Measurements from ENCODE around the gene MED8. TPM values are rescaled to one million over a fixed set of nuclear protein-coding genes. Genes with fewer than 3 reads are reported as not detected.
A peak's percentile ranks its signal among the peaks of the same experiment; 100 is the strongest.

MED8 gene
- total and polyA plus RNA-seq, 2 of the 8 experiments (the other 6 are each of a cell fraction or from before 2014, with no cell fraction given): 7.0 to 20.6 TPM

DNA sequence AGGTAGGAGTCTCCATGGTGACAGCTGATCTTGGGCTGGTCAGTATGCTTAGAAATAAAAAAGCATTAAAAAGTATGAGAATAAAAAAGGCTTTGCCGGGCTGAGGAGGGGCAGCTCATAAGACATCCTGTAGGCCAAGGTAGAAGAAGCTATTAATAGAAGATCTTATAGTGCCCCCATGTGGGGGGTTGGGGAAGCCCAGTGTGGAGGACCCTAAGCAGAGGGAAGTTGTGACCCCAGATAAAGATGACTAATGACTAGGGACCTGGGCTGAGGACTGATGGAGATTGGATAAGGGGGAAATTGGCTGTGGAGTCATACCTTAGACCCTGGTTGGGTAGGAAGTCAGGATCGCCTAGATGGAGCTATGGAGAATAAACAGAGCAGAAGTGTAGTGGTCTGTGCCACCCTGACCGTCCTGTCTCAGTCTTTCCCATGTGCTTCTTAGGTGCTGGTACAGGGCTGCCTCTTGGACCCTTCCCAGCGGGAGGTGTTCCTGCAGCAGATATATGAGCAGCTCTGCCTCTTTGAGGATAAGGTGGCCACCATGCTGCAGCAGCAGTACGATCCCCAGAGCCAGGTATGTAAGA, 25.1 kb upstream of the MED8 start:
- CTCF ChIA-PET (ENCODE audit: partially characterized antibody): interaction anchor here (0.6 to 6.8 kb wide), 53 partner anchors 8 to 510 kb away, joined by 3 to 131 read pairs (median 5); partner anchors contain the start of genes ELOVL1, HYI, MED8 and SZT2
- H3K14ac ChIP-seq (ENCODE audit: insufficient read length): no peak overlapping the region
- H3K79me2 ChIP-seq (ENCODE audit: control insufficient read depth in 1 of 2, insufficient read depth in 2 of 2, low read length in 2 of 2): no peaks in the 10 kb centered on the region
- 76% methylated on average over 5 of the region's 5 CpGs; no CpG with 5 or more reads in 1 of the 2 experiments for WGBS, 2 experiments (ENCODE audit: extremely low coverage in 1 of 2, insufficient coverage in 1 of 2, insufficient read length in 1 of 2, insufficient replicate concordance in 2 of 2, low coverage in 1 of 2, low lambda C conversion rate in 2 of 2, missing lambda C conversion rate in 1 of 2)
- no peak overlapping the region for H3K56ac ChIP-seq (replicated peaks; ENCODE audit: insufficient read length, low read depth, low read length)
- no peaks in the 10 kb centered on the region for H3K23me2 ChIP-seq (ENCODE audit: low read depth, low read length)
- H2BK120ac ChIP-seq (replicated peaks; ENCODE audit: low read depth, low read length): no peak overlapping the region
- POLR2A ChIA-PET (ENCODE audit: partially characterized antibody): interaction anchor here (0.9 to 1.5 kb wide), 7 partner anchors 9 to 181 kb away, joined by 3 to 6 read pairs (median 4); partner anchors contain the start of genes MED8 and SZT2
- H4K5ac ChIP-seq (ENCODE audit: insufficient read length, low read depth, low read length): no peak overlapping the region
- H3K79me1 ChIP-seq (ENCODE audit: low read depth, low read length): no peaks in the 10 kb centered on the region
- H3K4me3 ChIP-seq (ENCODE audit: extremely low read depth in 1 of 4, insufficient read depth in 2 of 4, low read depth in 3 of 4, low read length in 4 of 4): no peak overlapping the region
- no peaks in the 10 kb centered on the region for H3K4me1 ChIP-seq (replicated peaks in 1 of 4; ENCODE audit: control insufficient read depth in 3 of 4, insufficient read depth in 4 of 4, low read length in 3 of 4)
- H3K36me3 ChIP-seq (ENCODE audit: control insufficient read depth in 2 of 4, insufficient read depth in 4 of 4, low read length in 3 of 4): peaks cover 0 to 8% (median 2%) of the 10 kb centered on the region in 4 experiments; a peak in 4 of 8 replicates
- H2BK15ac ChIP-seq (ENCODE audit: low read length): no peak overlapping the region; the same call in 1 of the 2 replicates
- H3K23ac ChIP-seq (ENCODE audit: insufficient read length): no peak overlapping the region
- H3K27ac ChIP-seq (ENCODE audit: low read depth, low read length): no peak overlapping the region
- H3K9ac ChIP-seq (replicated peaks in 1 of 4; ENCODE audit: extremely low read depth in 1 of 4, low read depth in 3 of 4, low read length in 3 of 4): no peak overlapping the region
- DNase-seq (ENCODE audit: low read depth in 1 of 2, low spot score in 2 of 2): peak; percentile 33 to 85
- H2BK5ac ChIP-seq (ENCODE audit: low read depth, low read length): no peak overlapping the region
- H2AFZ ChIP-seq (ENCODE audit: low read length): no peak overlapping the region
- FAIRE-seq: peak; percentile 71
- no peaks in the 10 kb centered on the region for H3K27me3 ChIP-seq (replicated peaks in 1 of 4; ENCODE audit: control insufficient read depth in 3 of 4, extremely low read depth in 1 of 4, insufficient read depth in 3 of 4, low read length in 3 of 4)
- H3K18ac ChIP-seq (ENCODE audit: extremely low read depth, low read length): no peak overlapping the region
- H3K4me2 ChIP-seq (ENCODE audit: insufficient read depth in 1 of 2, low read depth in 2 of 2, low read length in 2 of 2): no peak overlapping the region
- H2AK5ac ChIP-seq (ENCODE audit: low read depth, low read length): no peak overlapping the region
- H2BK12ac ChIP-seq (ENCODE audit: low read depth, low read length): no peak overlapping the region
- no peak overlapping the region for H3K4ac ChIP-seq (replicated peaks; ENCODE audit: insufficient read length, low read depth, low read length)
- no peak overlapping the region for H4K91ac ChIP-seq (replicated peaks; ENCODE audit: insufficient read length, low read length)
- no peaks in the 10 kb centered on the region for H3K9me3 ChIP-seq (ENCODE audit: insufficient read depth in 2 of 2, low read depth in 1 of 2, low read length in 1 of 2)
- no peak overlapping the region for H2BK20ac ChIP-seq (ENCODE audit: low read length)
- H4K8ac ChIP-seq (ENCODE audit: extremely low read depth, insufficient read depth, low read length): no peak overlapping the region
- H4K20me1 ChIP-seq (replicated peaks in 1 of 2; ENCODE audit: control insufficient read depth in 1 of 2, insufficient read depth in 2 of 2, low read length in 2 of 2): no peaks in the 10 kb centered on the region
- no peak for TF ChIP-seq JUND (IDR thresholded peaks at IDR 0.05; ENCODE audit: low read length)
- TF ChIP-seq SIN3A (conservative IDR thresholded peaks at IDR 0.05 in 1 of 2, IDR thresholded peaks at IDR 0.05 in 1 of 2; ENCODE audit: low read depth in 1 of 2, low read length in 2 of 2): no peak
- TF ChIP-seq FOSL1 (IDR thresholded peaks at IDR 0.05; ENCODE audit: insufficient read depth, low read depth, low read length): no peak
- TF ChIP-seq TAF1 (IDR thresholded peaks at IDR 0.05; ENCODE audit: low read depth, low read length): no peak
- TF ChIP-seq, protein P1, sequence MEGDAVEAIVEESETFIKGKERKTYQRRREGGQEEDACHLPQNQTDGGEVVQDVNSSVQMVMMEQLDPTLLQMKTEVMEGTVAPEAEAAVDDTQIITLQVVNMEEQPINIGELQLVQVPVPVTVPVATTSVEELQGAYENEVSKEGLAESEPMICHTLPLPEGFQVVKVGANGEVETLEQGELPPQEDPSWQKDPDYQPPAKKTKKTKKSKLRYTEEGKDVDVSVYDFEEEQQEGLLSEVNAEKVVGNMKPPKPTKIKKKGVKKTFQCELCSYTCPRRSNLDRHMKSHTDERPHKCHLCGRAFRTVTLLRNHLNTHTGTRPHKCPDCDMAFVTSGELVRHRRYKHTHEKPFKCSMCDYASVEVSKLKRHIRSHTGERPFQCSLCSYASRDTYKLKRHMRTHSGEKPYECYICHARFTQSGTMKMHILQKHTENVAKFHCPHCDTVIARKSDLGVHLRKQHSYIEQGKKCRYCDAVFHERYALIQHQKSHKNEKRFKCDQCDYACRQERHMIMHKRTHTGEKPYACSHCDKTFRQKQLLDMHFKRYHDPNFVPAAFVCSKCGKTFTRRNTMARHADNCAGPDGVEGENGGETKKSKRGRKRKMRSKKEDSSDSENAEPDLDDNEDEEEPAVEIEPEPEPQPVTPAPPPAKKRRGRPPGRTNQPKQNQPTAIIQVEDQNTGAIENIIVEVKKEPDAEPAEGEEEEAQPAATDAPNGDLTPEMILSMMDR (IDR thresholded peaks at IDR 0.05; ENCODE audit: control extremely low read depth in 1 of 3, insufficient read depth in 1 of 3, low read depth in 1 of 3, low read length in 3 of 3): peak; percentile 45 to 75 (median 68)
- TF ChIP-seq TCF12 (IDR thresholded peaks at IDR 0.05; ENCODE audit: low read depth, low read length): no peak
- no peak for TF ChIP-seq CHD1 (IDR thresholded peaks at IDR 0.05; ENCODE audit: low read depth, low read length)
- TF ChIP-seq, protein P2, sequence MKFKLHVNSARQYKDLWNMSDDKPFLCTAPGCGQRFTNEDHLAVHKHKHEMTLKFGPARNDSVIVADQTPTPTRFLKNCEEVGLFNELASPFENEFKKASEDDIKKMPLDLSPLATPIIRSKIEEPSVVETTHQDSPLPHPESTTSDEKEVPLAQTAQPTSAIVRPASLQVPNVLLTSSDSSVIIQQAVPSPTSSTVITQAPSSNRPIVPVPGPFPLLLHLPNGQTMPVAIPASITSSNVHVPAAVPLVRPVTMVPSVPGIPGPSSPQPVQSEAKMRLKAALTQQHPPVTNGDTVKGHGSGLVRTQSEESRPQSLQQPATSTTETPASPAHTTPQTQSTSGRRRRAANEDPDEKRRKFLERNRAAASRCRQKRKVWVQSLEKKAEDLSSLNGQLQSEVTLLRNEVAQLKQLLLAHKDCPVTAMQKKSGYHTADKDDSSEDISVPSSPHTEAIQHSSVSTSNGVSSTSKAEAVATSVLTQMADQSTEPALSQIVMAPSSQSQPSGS (IDR thresholded peaks at IDR 0.05; ENCODE audit: low read length): no peak

Measured in H1 (cell line).